B cell (primary cell): Measurements from ENCODE around the gene PPP1R12C. TPM values are rescaled to one million over a fixed set of nuclear protein-coding genes. Genes with fewer than 3 reads are reported as not detected.

Source experiments
- ATAC-seq: fragments of 200-7000 bp; cut with Tn5 transposase; one replicate; pipeline ENCODE4 v1.10.0; 2021; ENCODE audit warnings: low read depth, mild to moderate bottlenecking, moderate number of reproducible peaks, moderate library complexity
- CTCF ChIA-PET: fragments of 350-600 bp; sonication (Branson Sonifier 250); formaldehyde crosslinking; loops from one replicate; lab custom pipeline; 2021; ENCODE audit warnings: antibody characterized with exemption, inconsistent platforms; lab: Charles Lee
- POLR2A ChIA-PET: fragments of 350-600 bp; sonication (Branson Sonifier 250); formaldehyde crosslinking; loops from one replicate; lab custom pipeline; 2021; ENCODE audit warnings: antibody characterized with exemption; lab: Charles Lee
- DNase-seq: peaks from one replicate; pipeline ENCODE4 v3.0.0; 2013
- H2AFZ ChIP-seq: 2 replicates; pipeline ENCODE4 v1.6.1; 2012; ENCODE audit warnings: mild to moderate bottlenecking, low read depth, low read length; ENCODE audit not compliant: insufficient read depth, poor library complexity, severe bottlenecking
- H3K27ac ChIP-seq, 2 donors: 1 replicate in 1 of 2; 2 replicates in 1 of 2; pipeline ENCODE4 v1.5.1; 2012 to 2013; ENCODE audit warnings: low read length in 2 of 2, mild to moderate bottlenecking in 2 of 2, moderate library complexity in 1 of 2
- H3K27me3 ChIP-seq, 4 experiments: fragments of 200-600 bp in 1 of 4; sonication (generic) in 1 of 4; replicated peaks in 1 of 4; 1 replicate in 2 of 4; 2 replicates in 2 of 4; pipeline versions ENCODE4 v1.6.1 to v1.7.0; 2013 to 2016; ENCODE audit warnings: low read length in 3 of 4, mild to moderate bottlenecking in 2 of 4, mixed read lengths in 1 of 4, moderate library complexity in 1 of 4; ENCODE audit not compliant: insufficient read depth in 4 of 4, control insufficient read depth in 3 of 4; ENCODE audit errors: control extremely low read depth in 1 of 4
- H3K36me3 ChIP-seq, 2 experiments: replicated peaks in 1 of 2; 1 replicate in 1 of 2; 2 replicates in 1 of 2; pipeline versions ENCODE4 v1.6.1 to v1.7.1; 2013; ENCODE audit warnings: low read length in 1 of 2; ENCODE audit not compliant: insufficient read depth in 2 of 2, control insufficient read depth in 1 of 2; ENCODE audit errors: control extremely low read depth in 1 of 2, extremely low read depth in 1 of 2
- H3K4me1 ChIP-seq, 2 donors: fragments of 200-600 bp in 1 of 2; sonication (generic) in 1 of 2; 1 replicate in 1 of 2; 2 replicates in 1 of 2; pipeline versions ENCODE4 v1.5.1 to v1.6.1; 2013 to 2017; ENCODE audit warnings: low read length in 2 of 2; ENCODE audit not compliant: control insufficient read depth in 2 of 2, insufficient read depth in 2 of 2
- H3K4me2 ChIP-seq: replicated peaks from 2 replicates; pipeline ENCODE3; 2012; ENCODE audit warnings: mild to moderate bottlenecking, low read depth, low read length; ENCODE audit not compliant: poor library complexity, severe bottlenecking
- H3K4me3 ChIP-seq, 5 experiments: fragments of 200-600 bp in 1 of 5; sonication (generic) in 1 of 5; 1 replicate in 3 of 5; 2 replicates in 2 of 5; pipeline versions ENCODE4 v1.5.1 to v1.7.0; 2011 to 2016; ENCODE audit warnings: low read length in 4 of 5, mild to moderate bottlenecking in 4 of 5, low read depth in 2 of 5, control low read depth in 1 of 5, moderate library complexity in 1 of 5; ENCODE audit not compliant: insufficient read depth in 1 of 5; ENCODE audit errors: control extremely low read depth in 1 of 5, extremely low read depth in 1 of 5
- H3K79me2 ChIP-seq: fragments of 200-600 bp; sonication (generic); one replicate; pipeline ENCODE4 v1.6.0; 2016; ENCODE audit warnings: low read length; ENCODE audit not compliant: control insufficient read depth, insufficient read depth
- H3K9ac ChIP-seq: fragments of 200-600 bp; sonication (generic); 2 replicates; pipeline ENCODE4 v1.6.1; 2017; ENCODE audit warnings: mild to moderate bottlenecking, low read length, moderate library complexity
- H3K9me3 ChIP-seq, 3 donors: one replicate each; pipeline versions ENCODE4 v1.6.1 to v1.7.1; 2013; ENCODE audit warnings: low read length in 2 of 3; ENCODE audit not compliant: control insufficient read depth in 2 of 3, insufficient read depth in 1 of 3; ENCODE audit errors: control extremely low read depth in 1 of 3
- H4K20me1 ChIP-seq: 2 replicates; pipeline ENCODE4 v1.6.0; 2012; ENCODE audit warnings: mild to moderate bottlenecking, low read length; ENCODE audit not compliant: insufficient read depth, control insufficient read depth, poor library complexity, severe bottlenecking
- H3K27ac Mint-ChIP-seq: one replicate; pipeline ENCODE4 v1.8.0; 2021; ENCODE audit warnings: mixed read lengths
- H3K27me3 Mint-ChIP-seq: one replicate; pipeline ENCODE4 v1.8.0; 2021; ENCODE audit warnings: mixed read lengths
- H3K4me1 Mint-ChIP-seq: one replicate; pipeline ENCODE4 v1.8.0; 2021; ENCODE audit warnings: mixed read lengths
- H3K4me3 Mint-ChIP-seq: one replicate; pipeline ENCODE4 v1.8.0; 2021; ENCODE audit warnings: mixed read lengths
- H3K9me3 Mint-ChIP-seq: one replicate; pipeline ENCODE4 v1.8.0; 2022; ENCODE audit warnings: mixed read lengths; ENCODE audit not compliant: insufficient read depth
- EZH2 ChIP-seq: IDR thresholded peaks from 2 replicates; pipeline ENCODE4 v1.6.1; 2012; ENCODE audit warnings: borderline replicate concordance, low read depth, mild to moderate bottlenecking, moderate library complexity, low read length; ENCODE audit not compliant: insufficient read depth, poor library complexity, severe bottlenecking
- WGBS: methylation state at CpG from one replicate; pipeline ENCODE4 v1.1.5; 2013; ENCODE audit warnings: missing lambda C conversion rate; ENCODE audit not compliant: insufficient coverage; 5-methylcytosine and 5-hydroxymethylcytosine counted together
- intact Hi-C: fragments of 100-400 bp; cut with micrococcal nuclease; formaldehyde crosslinking; loops from one replicate; pipeline ENCODE4 v1.10.0; 2022
- polyA plus RNA-seq: library from polyadenylated mRNA; depleted of rRNA; stranded (reverse); fragments of >200 nt; gene quantifications from 2 replicates; pipeline ENCODE4 v1.2.3, GENCODE V29; 2012
- total RNA-seq, 2 donors: library from RNA; stranded (reverse); fragments of 120-200 nt in 1 of 2; gene quantifications; 1 replicate in 1 of 2; 2 replicates in 1 of 2; pipeline versions ENCODE4 v1.2.3 to v1.2.4, GENCODE V29; 2013 to 2022
- TF ChIP-seq, protein P1 (sequence below): fragments of 200-600 bp; IDR thresholded peaks from one replicate; pipeline ENCODE4 v1.8.0; 2022; ENCODE audit warnings: antibody characterized with exemption, mild to moderate bottlenecking

PPP1R12C gene
- total and polyA plus RNA-seq, 2 donors (not counting 1 experiment from before 2014, with no cell fraction given) = 145 to 179 TPM

DNA sequence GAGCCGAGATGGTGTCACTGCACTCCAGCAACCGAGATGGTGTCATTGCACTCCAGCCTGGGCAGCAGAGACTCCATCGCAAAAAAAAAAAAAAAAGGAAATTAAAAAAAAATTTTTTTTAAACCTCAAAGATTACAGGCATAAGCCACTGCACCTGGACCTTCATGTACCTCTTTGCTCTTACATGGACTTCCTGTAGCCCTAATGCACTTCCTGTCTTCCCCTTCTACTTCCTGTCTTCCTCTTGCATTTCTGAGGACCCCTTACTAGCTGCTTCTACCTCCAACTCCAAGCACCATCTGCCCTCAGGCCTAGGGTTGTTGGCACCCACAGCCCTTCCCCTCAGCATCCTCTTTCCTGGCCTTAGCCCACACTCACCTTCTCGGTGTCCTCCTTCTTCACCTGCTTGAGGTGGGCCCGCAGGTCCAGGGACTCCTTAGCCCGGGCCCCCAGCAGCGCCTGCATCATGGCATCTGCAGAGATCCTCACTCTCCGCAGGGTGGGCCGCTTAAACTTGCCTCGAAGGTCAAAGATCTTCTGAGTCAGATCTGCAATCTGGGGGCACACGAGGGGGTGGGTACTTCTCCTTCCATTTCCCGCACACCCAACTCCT lies 36.3 kb upstream of the PPP1R12C start:
- Histone ChIP-seq H4K20me1 (no peaks in the 10 kb centered on the region), H3K27ac (no peak overlapping the region), H3K79me2 (no peaks in the 10 kb centered on the region), H3K4me2 (no peak overlapping the region), H3K9ac (no peak overlapping the region), H2AFZ (no peak overlapping the region), H3K4me1 (peaks cover 12 to 14% of the 10 kb centered on the region in 2 donors), H3K4me3 (no peak overlapping the region), H3K9me3 (peaks cover 0 to 41% (median 3%) of the 10 kb centered on the region in 3 donors), H3K36me3 (no peaks in the 10 kb centered on the region), H3K27me3 (peaks cover 0 to 45% (median 13%) of the 10 kb centered on the region in 4 experiments)
- intact Hi-C loops = no loop called here
- peaks cover 42% of the 10 kb centered on the region for H3K27me3 Mint-ChIP-seq
- CTCF ChIA-PET = interaction anchor here (1.7 kb wide), 1 partner anchor 13 kb away, joined by 6 read pairs; no protein-coding TSS in a partner anchor
- no peak overlapping the region for H3K27ac Mint-ChIP-seq
- H3K4me3 Mint-ChIP-seq = no peak overlapping the region
- H3K9me3 Mint-ChIP-seq = peaks cover 5% of the 10 kb centered on the region
- TF ChIP-seq EZH2 = no peak
- TF ChIP-seq, protein P1, sequence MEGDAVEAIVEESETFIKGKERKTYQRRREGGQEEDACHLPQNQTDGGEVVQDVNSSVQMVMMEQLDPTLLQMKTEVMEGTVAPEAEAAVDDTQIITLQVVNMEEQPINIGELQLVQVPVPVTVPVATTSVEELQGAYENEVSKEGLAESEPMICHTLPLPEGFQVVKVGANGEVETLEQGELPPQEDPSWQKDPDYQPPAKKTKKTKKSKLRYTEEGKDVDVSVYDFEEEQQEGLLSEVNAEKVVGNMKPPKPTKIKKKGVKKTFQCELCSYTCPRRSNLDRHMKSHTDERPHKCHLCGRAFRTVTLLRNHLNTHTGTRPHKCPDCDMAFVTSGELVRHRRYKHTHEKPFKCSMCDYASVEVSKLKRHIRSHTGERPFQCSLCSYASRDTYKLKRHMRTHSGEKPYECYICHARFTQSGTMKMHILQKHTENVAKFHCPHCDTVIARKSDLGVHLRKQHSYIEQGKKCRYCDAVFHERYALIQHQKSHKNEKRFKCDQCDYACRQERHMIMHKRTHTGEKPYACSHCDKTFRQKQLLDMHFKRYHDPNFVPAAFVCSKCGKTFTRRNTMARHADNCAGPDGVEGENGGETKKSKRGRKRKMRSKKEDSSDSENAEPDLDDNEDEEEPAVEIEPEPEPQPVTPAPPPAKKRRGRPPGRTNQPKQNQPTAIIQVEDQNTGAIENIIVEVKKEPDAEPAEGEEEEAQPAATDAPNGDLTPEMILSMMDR = no peak
- POLR2A ChIA-PET = interaction anchor here (0.6 kb wide), 1 partner anchor 10 kb away, joined by 5 read pairs; no protein-coding TSS in a partner anchor
- H3K4me1 Mint-ChIP-seq = peaks cover 21% of the 10 kb centered on the region
- WGBS = 86% methylated on average over 10 of the region's 12 CpGs
- no peak for ATAC-seq
- DNase-seq = no peak

DNA sequence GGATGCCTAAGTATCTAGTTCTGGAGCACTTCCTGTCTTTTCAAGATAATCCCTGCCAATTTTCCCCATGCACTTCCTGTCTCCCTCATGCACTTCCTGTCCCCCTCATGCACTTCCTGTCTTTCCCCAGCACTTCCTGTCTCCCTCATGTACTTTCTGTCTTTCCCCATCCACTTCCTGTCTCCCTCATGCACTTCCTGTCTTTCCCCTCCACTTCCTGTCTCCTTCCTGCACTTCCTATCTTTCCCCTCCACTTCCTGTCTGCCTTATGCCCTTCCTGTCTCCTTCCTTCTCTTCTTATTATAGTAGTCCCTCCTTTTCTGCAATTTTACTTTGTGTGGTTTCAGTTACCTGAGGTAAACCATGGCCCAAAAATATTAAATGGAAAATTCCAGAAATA lies 34.6 kb upstream of the PPP1R12C start:
- DNase-seq = no peak
- Histone ChIP-seq H3K27ac (peak overlapping the region in 1 of 2 donors; percentile 58), H3K79me2 (no peaks in the 10 kb centered on the region), H4K20me1 (no peaks in the 10 kb centered on the region), H3K4me3 (no peak overlapping the region), H3K36me3 (no peaks in the 10 kb centered on the region), H3K9me3 (peaks cover 0 to 37% (median 3%) of the 10 kb centered on the region in 3 donors), H3K27me3 (peaks cover 0 to 43% (median 13%) of the 10 kb centered on the region in 4 experiments), H3K4me2 (no peak overlapping the region), H3K4me1 (peaks cover 11 to 12% of the 10 kb centered on the region in 2 donors), H3K9ac (no peak overlapping the region), H2AFZ (no peak overlapping the region)
- ATAC-seq = no peak
- ChIA-PET CTCF (interaction anchor here (1.4 to 1.7 kb wide), 2 partner anchors 11 to 266 kb away, joined by 4 to 6 read pairs; no protein-coding TSS in a partner anchor), POLR2A (no interaction called here)
- Mint-ChIP-seq H3K27ac (no peak overlapping the region), H3K27me3 (peaks cover 39% of the 10 kb centered on the region), H3K4me3 (no peak overlapping the region), H3K9me3 (peaks cover 5% of the 10 kb centered on the region), H3K4me1 (peaks cover 18% of the 10 kb centered on the region)
- intact Hi-C loops = no loop called here
- TF ChIP-seq, protein P1 = no peak
- TF ChIP-seq EZH2 = no peak
